ENCODE measurements around the gene KIF21B.

Gene KIF21B

GRCh38 chr1:200992382-200993048 lies 31.0 kb downstream of the KIF21B start:
- H3K4me3 ChIP-seq (ENCODE audit: low read depth, low read length) = no peak overlapping the region
- in situ Hi-C loops (cut with HindIII; ENCODE audit: low sequenced_read_pairs) = no loop called here
- DNase-seq (ENCODE audit: low read depth, low spot score) = no peak
- no peak for TF ChIP-seq CTCF (IDR thresholded peaks at IDR 0.05; ENCODE audit: low read depth, low read length)

GRCh38 chr1:200991097-200991614 lies 32.4 kb downstream of the KIF21B start:
- H3K4me3 ChIP-seq (ENCODE audit: low read depth, low read length) = no peak overlapping the region
- DNase-seq (ENCODE audit: low read depth, low spot score) = no peak
- no peak for TF ChIP-seq CTCF (IDR thresholded peaks at IDR 0.05; ENCODE audit: low read depth, low read length)
- in situ Hi-C loops (cut with HindIII; ENCODE audit: low sequenced_read_pairs) = no loop called here

- no peak overlapping the region for H3K4me3 ChIP-seq (ENCODE audit: low read depth, low read length)
- TF ChIP-seq CTCF (IDR thresholded peaks at IDR 0.05; ENCODE audit: low read depth, low read length) = no peak
- DNase-seq (ENCODE audit: low read depth, low spot score) = no peak
- in situ Hi-C loops (cut with HindIII; ENCODE audit: low sequenced_read_pairs) = no loop called here
These were observed 33.4 kb downstream of the KIF21B start for GRCh38 chr1:200990114-200990513.

GRCh38 chr1:200989337-200989736 lies 34.2 kb downstream of the KIF21B start:
- DNase-seq (ENCODE audit: low read depth, low spot score) = no peak
- in situ Hi-C loops (cut with HindIII; ENCODE audit: low sequenced_read_pairs) = no loop called here
- TF ChIP-seq CTCF (IDR thresholded peaks at IDR 0.05; ENCODE audit: low read depth, low read length) = no peak
- no peak overlapping the region for H3K4me3 ChIP-seq (ENCODE audit: low read depth, low read length)

- no peak for DNase-seq (ENCODE audit: low read depth, low spot score)
- no peak for TF ChIP-seq CTCF (IDR thresholded peaks at IDR 0.05; ENCODE audit: low read depth, low read length)
- in situ Hi-C loops (cut with HindIII; ENCODE audit: low sequenced_read_pairs) = no loop called here
- no peak overlapping the region for H3K4me3 ChIP-seq (ENCODE audit: low read depth, low read length)
These were observed 34.8 kb downstream of the KIF21B start for GRCh38 chr1:200988693-200989092.

- DNase-seq (ENCODE audit: low read depth, low spot score) = no peak
- in situ Hi-C loops (cut with HindIII; ENCODE audit: low sequenced_read_pairs) = no loop called here
- TF ChIP-seq CTCF (IDR thresholded peaks at IDR 0.05; ENCODE audit: low read depth, low read length) = no peak
- no peak overlapping the region for H3K4me3 ChIP-seq (ENCODE audit: low read depth, low read length)
These were observed 38.0 kb downstream of the KIF21B start for GRCh38 chr1:200985481-200985880.

Data from astrocyte of the spinal cord (primary cell).